Measurements from ENCODE around the gene IGSF21. TPM values are rescaled to one million over a fixed set of nuclear protein-coding genes. Genes with fewer than 3 reads are reported as not detected.

Gene IGSF21
- total and polyA plus RNA-seq, 2 of the 8 experiments (the other 6 are each of a cell fraction or from before 2014, with no cell fraction given), result 22.5 to 28.5 TPM

GRCh38 chr1:18190598-18190997, 83.0 kb downstream of the IGSF21 start (continued):
- no peak for TF ChIP-seq CTBP2 (IDR thresholded peaks at IDR 0.05; ENCODE audit: borderline replicate concordance, insufficient read depth, insufficient read length, low read length)
- TF ChIP-seq SIX5 (IDR thresholded peaks at IDR 0.05; ENCODE audit: low read depth, low read length), result no peak
